HepG2 (cell line): ENCODE results near the gene TMEM38A. TPM values are rescaled to one million over a fixed set of nuclear protein-coding genes. Genes with fewer than 3 reads are reported as not detected.
A peak's percentile ranks its signal among the peaks of the same experiment; 100 is the strongest.

Source experiments
- ASH2L ChIP-seq: fragments of 300-600, 200-600 bp; sonication (generic); IDR thresholded peaks from 2 replicates; pipeline ENCODE4 v1.7.0; 2017; ENCODE audit warnings: low read depth, mild to moderate bottlenecking, moderate library complexity, mixed read lengths, low read length; ENCODE audit not compliant: insufficient read length
- DNMT3B ChIP-seq: conservative IDR thresholded peaks from 2 replicates; pipeline ENCODE4 v1.6.1; 2016; ENCODE audit warnings: missing biosample characterization, control low read depth
- FOXA1 ChIP-seq, 2 experiments: fragments of 450-650 bp in 1 of 2; sonication (generic) in 1 of 2; formaldehyde crosslinking in 1 of 2; IDR thresholded peaks; 2 replicates each; pipeline versions ENCODE4 v1.4.0 to v1.6.1; 2016 to 2020; ENCODE audit warnings: missing genetic modification reagents in 1 of 2
- HOXD1 ChIP-seq: sonication (generic); formaldehyde crosslinking; IDR thresholded peaks from 2 replicates; pipeline ENCODE4 v1.5.0; 2020; ENCODE audit warnings: missing genetic modification reagents
- JDP2 ChIP-seq: sonication (generic); formaldehyde crosslinking; IDR thresholded peaks from 2 replicates; pipeline ENCODE4 v1.8.1; 2022; ENCODE audit warnings: missing genetic modification reagents, borderline replicate concordance
- PAXIP1 ChIP-seq: sonication (generic); formaldehyde crosslinking; conservative IDR thresholded peaks from 2 replicates; pipeline ENCODE4 v1.4.0; 2020; ENCODE audit warnings: mild to moderate bottlenecking, missing genetic modification reagents, moderate library complexity
- SALL1 ChIP-seq: sonication (generic); formaldehyde crosslinking; IDR thresholded peaks from 2 replicates; pipeline ENCODE4 v1.8.0; 2022; ENCODE audit warnings: mild to moderate bottlenecking, missing genetic modification reagents
- TGIF2 ChIP-seq: IDR thresholded peaks from 2 replicates; pipeline ENCODE4 v1.6.1; 2016; ENCODE audit warnings: control low read depth, missing compliant biosample characterization
- TRIM24 ChIP-seq: sonication (generic); formaldehyde crosslinking; IDR thresholded peaks from 2 replicates; pipeline ENCODE4 v1.8.0; 2022; ENCODE audit warnings: mild to moderate bottlenecking, missing genetic modification reagents
- ZBTB44 ChIP-seq: sonication (generic); formaldehyde crosslinking; IDR thresholded peaks from 2 replicates; pipeline ENCODE4 v1.4.0; 2020; ENCODE audit warnings: missing genetic modification reagents
- polyA plus RNA-seq, 8 experiments: library from polyadenylated mRNA; depleted of rRNA in 3 of 8; stranded (reverse) in 7 of 8; unstranded in 1 of 8; fragments of >200 nt; fragmentation: Illumina TruSeq in 4 of 8; extraction: Trizol in 4 of 8; gene quantifications; 2 replicates each; pipeline versions ENCODE4 v1.2.1 to v1.2.3, GENCODE V29; 2011 to 2016; ENCODE audit warnings: low read depth in 4 of 8, missing spikeins in 1 of 8, mixed read lengths in 1 of 8; ENCODE audit not compliant: insufficient read depth in 1 of 8
- total RNA-seq, 5 experiments: library from RNA; depleted of rRNA; stranded (reverse); fragments of >200 nt; fragmentation: Illumina TruSeq; extraction: Trizol; gene quantifications; 2 replicates each; pipeline ENCODE4 v1.2.3, GENCODE V29; 2016; ENCODE audit warnings: low read depth in 1 of 5

Gene TMEM38A
- total and polyA plus RNA-seq, 2 of the 13 experiments (the other 11 are each of a cell fraction or from before 2014, with no cell fraction given): 4.8 to 6.8 TPM

DNA sequence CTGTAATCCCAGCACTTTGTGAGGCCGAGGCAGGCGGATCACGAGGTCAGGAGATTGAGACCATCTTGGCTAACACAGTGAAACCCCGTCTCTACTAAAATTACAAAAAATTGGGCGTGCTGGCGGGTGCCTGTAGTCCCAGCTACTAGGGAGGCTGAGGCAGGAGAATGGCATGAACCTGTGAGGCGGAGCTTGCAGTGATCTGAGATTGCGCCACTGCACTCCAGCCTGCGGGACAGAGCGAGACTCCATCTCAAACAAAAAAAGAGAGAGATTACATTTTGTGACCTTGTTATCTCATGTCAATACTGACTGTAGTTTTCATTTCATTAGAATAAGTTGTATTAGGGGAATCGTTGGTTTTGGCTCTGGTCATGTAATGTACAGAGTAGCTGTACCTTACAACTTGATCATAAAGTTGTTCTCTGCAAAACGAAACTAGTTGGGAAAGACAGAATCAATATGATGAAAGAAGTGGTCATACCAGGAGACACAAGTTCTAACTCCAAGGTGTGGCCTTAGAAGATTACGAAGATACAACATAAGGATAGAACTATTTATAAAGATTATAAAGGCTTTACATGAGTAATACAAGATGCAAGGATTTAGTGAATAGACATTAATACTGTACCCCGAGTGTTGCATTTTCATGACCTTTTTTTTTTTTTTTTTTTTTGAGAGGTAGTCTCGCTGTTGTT lies 15.3 kb downstream of the TMEM38A start (continued):
- 0 out of 2 replicates have a peak, but pooled peaks have one; percentile 33 for TF ChIP-seq SALL1 (CRISPR knock-in tag)
- no peak for TF ChIP-seq TRIM24 (CRISPR knock-in tag)
- TF ChIP-seq ZBTB44 (CRISPR knock-in tag): no peak
- TF ChIP-seq TGIF2: no peak
- TF ChIP-seq PAXIP1 (CRISPR knock-in tag): 0 out of 2 replicates have a peak, but pooled peaks have one; percentile 14
- no peak for TF ChIP-seq HOXD1 (CRISPR knock-in tag)
- no peak for TF ChIP-seq JDP2 (CRISPR knock-in tag)
- peak; percentile 18 for TF ChIP-seq ASH2L
- no peak for TF ChIP-seq FOXA1 (IDR thresholded peaks at IDR 0.05)
- 0 out of 2 replicates have a peak, but pooled peaks have one; percentile 10 for TF ChIP-seq FOXA1 (CRISPR knock-in tag; IDR thresholded peaks at IDR 0.05)
- no peak for TF ChIP-seq DNMT3B
